CD8-positive, alpha-beta memory T cell (primary cell): Measurements from ENCODE around the gene ZNFX1. TPM values are rescaled to one million over a fixed set of nuclear protein-coding genes. Genes with fewer than 3 reads are reported as not detected.
"Not testable (repeated sequence)": the region's sequence is repeated elsewhere in the genome, so short reads cannot be mapped to it uniquely, and the experiment has no call there.

Experiments
- CTCF ChIA-PET: fragments of 350-600 bp; sonication (Branson Sonifier 250); formaldehyde crosslinking; loops from one replicate; lab custom pipeline; 2021; ENCODE audit warnings: antibody characterized with exemption; lab: Charles Lee
- POLR2A ChIA-PET: fragments of 350-600 bp; sonication (Branson Sonifier 250); formaldehyde crosslinking; loops from one replicate; lab custom pipeline; 2021; ENCODE audit warnings: antibody characterized with exemption; lab: Charles Lee
- DNase-seq, 5 donors: peaks; one replicate each; pipeline versions ENCODE4 v3.0.0 to v3.0.0-alpha.2; 2020 to 2022; ENCODE audit warnings: mixed read lengths in 1 of 5
- H3K27ac ChIP-seq: one replicate; pipeline ENCODE4 v1.7.0; 2013; ENCODE audit warnings: low read depth, mild to moderate bottlenecking, low read length, moderate library complexity
- H3K27me3 ChIP-seq: 2 replicates; pipeline ENCODE4 v1.7.0; 2013; ENCODE audit warnings: low read length, mild to moderate bottlenecking; ENCODE audit not compliant: insufficient read depth, poor library complexity, severe bottlenecking
- H3K36me3 ChIP-seq: 2 replicates; pipeline ENCODE4 v1.7.0; 2013; ENCODE audit warnings: mild to moderate bottlenecking, low read length, moderate library complexity; ENCODE audit not compliant: insufficient read depth
- H3K4me1 ChIP-seq: 2 replicates; pipeline ENCODE4 v1.7.0; 2013; ENCODE audit warnings: mild to moderate bottlenecking, low read length, moderate library complexity; ENCODE audit not compliant: insufficient read depth
- H3K4me3 ChIP-seq: 2 replicates; pipeline ENCODE4 v1.7.0; 2013; ENCODE audit warnings: mild to moderate bottlenecking, low read length
- H3K9me3 ChIP-seq: 2 replicates; pipeline ENCODE4 v1.7.0; 2013; ENCODE audit warnings: mild to moderate bottlenecking, low read length
- H3K27ac Mint-ChIP-seq, 8 donors: one replicate each; pipeline ENCODE4 v1.8.0; 2020 to 2021; ENCODE audit warnings: mixed read lengths in 8 of 8, mild to moderate bottlenecking in 6 of 8, inconsistent platforms in 3 of 8, moderate library complexity in 3 of 8
- H3K27me3 Mint-ChIP-seq, 2 donors: one replicate each; pipeline ENCODE4 v1.8.0; 2020 to 2021; ENCODE audit warnings: mixed read lengths in 2 of 2, mild to moderate bottlenecking in 1 of 2, moderate library complexity in 1 of 2
- H3K36me3 Mint-ChIP-seq, 3 donors: one replicate each; pipeline ENCODE4 v1.8.0; 2020 to 2021; ENCODE audit warnings: mixed read lengths in 3 of 3, inconsistent platforms in 1 of 3, mild to moderate bottlenecking in 1 of 3
- H3K4me1 Mint-ChIP-seq, 3 donors: one replicate each; pipeline ENCODE4 v1.8.0; 2020 to 2021; ENCODE audit warnings: mixed read lengths in 3 of 3, inconsistent platforms in 1 of 3, mild to moderate bottlenecking in 1 of 3
- H3K4me3 Mint-ChIP-seq, 7 donors: one replicate each; pipeline ENCODE4 v1.8.0; 2020 to 2021; ENCODE audit warnings: mixed read lengths in 7 of 7, mild to moderate bottlenecking in 6 of 7, moderate library complexity in 4 of 7, inconsistent platforms in 2 of 7
- H3K9me3 Mint-ChIP-seq, 5 donors: one replicate each; pipeline ENCODE4 v1.8.0; 2020 to 2022; ENCODE audit warnings: mixed read lengths in 5 of 5, mild to moderate bottlenecking in 3 of 5, moderate library complexity in 2 of 5, inconsistent platforms in 1 of 5
- polyA plus RNA-seq: library from polyadenylated mRNA; unstranded; fragments of 300-500 nt; fragmentation: Illumina TruSeq; gene quantifications from one replicate; pipeline ENCODE4 v1.2.3, GENCODE V29; 2021
- total RNA-seq, 2 experiments: library from RNA; stranded (reverse); gene quantifications; one replicate each; pipeline ENCODE4 v1.2.3, GENCODE V29; 2021

Gene ZNFX1
- total and polyA plus RNA-seq, 3 experiments from 2014 or later = 55.7 to 75.9 (median 58.9) TPM

DNA sequence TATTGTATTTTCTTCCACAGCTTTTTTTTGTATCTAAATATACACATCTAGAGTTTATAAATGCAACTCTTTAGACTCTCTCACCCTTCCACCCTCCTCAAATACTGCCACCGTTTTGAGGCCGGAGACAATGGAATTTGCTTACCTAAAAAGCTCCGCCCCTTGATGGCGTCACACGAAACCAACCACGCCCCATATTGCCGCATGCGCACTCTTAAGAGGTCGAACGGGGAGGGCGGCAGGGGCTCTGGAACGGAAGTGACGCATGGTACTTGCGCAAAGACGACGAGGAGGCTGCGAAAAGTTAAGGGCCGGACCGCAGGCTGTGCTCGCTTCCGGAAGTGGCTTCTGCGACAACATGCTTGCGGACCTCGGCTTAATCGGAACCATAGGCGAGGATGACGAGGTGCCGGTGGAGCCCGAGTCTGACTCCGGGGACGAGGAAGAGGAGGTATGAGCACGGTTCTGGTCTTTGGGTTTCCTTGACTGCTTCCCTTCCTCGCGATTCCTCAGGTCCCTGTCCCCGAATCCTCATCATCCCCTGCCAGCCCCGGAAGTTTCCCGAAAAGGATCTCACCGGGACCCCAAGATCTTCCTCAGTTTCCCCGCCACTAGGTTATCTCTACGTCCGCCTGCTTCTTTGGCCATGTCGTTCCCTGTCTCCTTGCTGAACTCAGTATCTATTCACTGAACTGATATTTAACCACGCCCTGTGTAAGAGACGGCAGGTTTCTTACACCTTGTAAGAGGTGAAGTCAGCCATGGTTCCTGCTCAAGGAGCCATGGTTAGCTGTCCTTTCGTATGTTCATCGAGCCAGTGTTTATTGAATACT is 58.5 kb downstream of the ZNFX1 start, which contains the start of gene DDX27:
Gene DDX27, plus strand, starts transcription at position 326 of the 833 bp plus-strand sequence. Its CDS starts 33 bp downstream, at position 359.
- peak within 1 kb of the TSS; percentile 80 to 100 (median 98) for H3K27ac Mint-ChIP-seq
- peaks cover 27 to 40% (median 32%) of the 10 kb centered on the region in 3 donors for H3K4me1 Mint-ChIP-seq
- Histone ChIP-seq H3K27ac (peak within 1 kb of the TSS; percentile 98), H3K36me3 (peaks cover 16% of the 10 kb centered on the region), H3K9me3 (no peaks in the 10 kb centered on the region), H3K27me3 (no peaks in the 10 kb centered on the region), H3K4me1 (peaks cover 23% of the 10 kb centered on the region), H3K4me3 (peak within 1 kb of the TSS; percentile 100)
- peak; percentile 94 to 98 (median 97) for DNase-seq
- peaks cover 0 to 44% (median 0%) of the 10 kb centered on the region in 3 donors for H3K36me3 Mint-ChIP-seq
- no peaks in the 10 kb centered on the region for H3K9me3 Mint-ChIP-seq
- POLR2A ChIA-PET = interaction anchor here (0.6 to 1.7 kb wide), 9 partner anchors 24 to 714 kb away, joined by 3 to 7 read pairs (median 4); partner anchors contain the start of genes STAU1 and ZNFX1
- CTCF ChIA-PET = interaction anchor here (0.7 to 6.4 kb wide), 9 partner anchors 9 to 169 kb away, joined by 3 to 98 read pairs (median 4); partner anchors contain the start of gene STAU1
- peaks cover 0 to 3% of the 10 kb centered on the region in 2 donors for H3K27me3 Mint-ChIP-seq
- peak within 1 kb of the TSS; percentile 87 to 99 (median 95) for H3K4me3 Mint-ChIP-seq

DNA sequence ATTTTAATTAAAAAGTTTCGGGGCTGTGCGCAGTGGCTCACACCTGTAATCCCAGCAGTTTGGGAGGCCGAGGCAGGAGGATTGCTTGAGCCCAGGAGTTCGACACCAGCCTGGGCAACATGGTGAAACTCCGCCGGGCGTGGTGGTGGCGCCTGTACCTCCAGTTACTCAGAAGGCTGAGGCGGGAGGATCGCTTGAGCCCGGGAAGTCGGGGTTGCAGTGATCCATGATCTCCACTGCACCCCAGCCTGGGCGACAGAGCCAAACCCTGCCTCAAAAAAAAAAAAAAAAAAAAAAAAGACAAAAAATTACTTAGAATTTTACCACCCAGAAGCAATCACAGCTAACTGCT is 59.1 kb downstream of the ZNFX1 start:
- Histone ChIP-seq H3K4me1 (peaks cover 23% of the 10 kb centered on the region), H3K36me3 (peaks cover 10% of the 10 kb centered on the region), H3K27ac (peak overlapping the region; percentile 98)
- ChIA-PET CTCF (interaction anchor here (0.7 to 6.4 kb wide), 8 partner anchors 9 to 119 kb away, joined by 3 to 98 read pairs (median 4); partner anchors contain the start of gene STAU1), POLR2A (interaction anchor here (0.6 to 1.7 kb wide), 9 partner anchors 25 to 714 kb away, joined by 3 to 7 read pairs (median 4); partner anchors contain the start of genes STAU1 and ZNFX1)
- Mint-ChIP-seq H3K4me1 (peaks cover 27 to 40% (median 32%) of the 10 kb centered on the region in 3 donors), H3K36me3 (peaks cover 0 to 38% (median 0%) of the 10 kb centered on the region in 3 donors), H3K27ac (peak overlapping the region; percentile 80 to 100 (median 98)), H3K4me3 (peak overlapping the region; percentile 87 to 99 (median 95))
- not testable (repeated sequence) for H3K27me3 ChIP-seq, H3K9me3 ChIP-seq, H3K27me3 Mint-ChIP-seq, H3K9me3 Mint-ChIP-seq, H3K4me3 ChIP-seq
- peak in 2 of 5 donors; percentile 11 to 56 for DNase-seq

DNA sequence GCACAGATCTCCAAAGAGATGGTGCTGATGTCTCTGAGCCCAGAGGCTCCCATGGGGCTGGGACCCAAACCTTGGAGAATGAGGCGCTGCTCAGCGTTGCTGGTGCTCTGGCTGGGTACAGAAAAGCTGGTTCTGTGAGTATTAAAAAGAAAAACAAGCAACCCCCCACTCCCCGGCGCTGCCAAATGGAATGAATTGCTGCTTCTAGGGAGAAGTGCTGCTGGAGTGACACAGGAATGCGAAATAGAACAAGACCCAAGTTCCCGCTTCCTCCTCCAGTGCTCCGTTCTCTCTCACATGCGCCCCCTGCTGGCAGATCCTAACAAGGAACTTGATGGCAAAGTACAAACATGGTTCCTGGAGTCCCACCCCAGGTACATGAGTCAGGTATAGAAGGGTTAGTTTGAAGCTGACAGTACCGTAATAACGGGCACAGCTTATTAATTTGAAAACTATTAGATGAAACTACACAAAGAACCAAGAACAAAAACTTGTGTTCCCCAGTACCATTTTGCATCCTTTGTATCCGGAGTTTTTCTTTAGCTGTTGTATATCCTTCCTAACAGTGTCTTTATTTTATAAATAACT is 60.8 kb downstream of the ZNFX1 start:
- no peaks in the 10 kb centered on the region for H3K27me3 ChIP-seq
- peaks cover 23% of the 10 kb centered on the region for H3K4me1 ChIP-seq
- ChIA-PET CTCF (interaction anchor here (0.7 to 6.4 kb wide), 34 partner anchors 12 to 188 kb away, joined by 3 to 98 read pairs (median 5); partner anchors contain the start of gene STAU1), POLR2A (interaction anchor here (0.6 to 1.4 kb wide), 4 partner anchors 30 to 84 kb away, joined by 3 to 6 read pairs (median 6); partner anchors contain the start of gene STAU1)
- Mint-ChIP-seq H3K27me3 (peaks cover 3 to 4% of the 10 kb centered on the region in 2 donors), H3K4me3 (peak overlapping the region; percentile 7 to 76 (median 68)), H3K9me3 (no peaks in the 10 kb centered on the region), H3K36me3 (peaks cover 0 to 25% (median 0%) of the 10 kb centered on the region in 3 donors), H3K27ac (peak overlapping the region; percentile 48 to 96 (median 84)), H3K4me1 (peaks cover 27 to 40% (median 32%) of the 10 kb centered on the region in 3 donors)
- peak; percentile 79 to 94 (median 89) for DNase-seq
- H3K4me3 ChIP-seq = no peak overlapping the region
- no peaks in the 10 kb centered on the region for H3K36me3 ChIP-seq
- no peaks in the 10 kb centered on the region for H3K9me3 ChIP-seq
- no peak overlapping the region for H3K27ac ChIP-seq

DNA sequence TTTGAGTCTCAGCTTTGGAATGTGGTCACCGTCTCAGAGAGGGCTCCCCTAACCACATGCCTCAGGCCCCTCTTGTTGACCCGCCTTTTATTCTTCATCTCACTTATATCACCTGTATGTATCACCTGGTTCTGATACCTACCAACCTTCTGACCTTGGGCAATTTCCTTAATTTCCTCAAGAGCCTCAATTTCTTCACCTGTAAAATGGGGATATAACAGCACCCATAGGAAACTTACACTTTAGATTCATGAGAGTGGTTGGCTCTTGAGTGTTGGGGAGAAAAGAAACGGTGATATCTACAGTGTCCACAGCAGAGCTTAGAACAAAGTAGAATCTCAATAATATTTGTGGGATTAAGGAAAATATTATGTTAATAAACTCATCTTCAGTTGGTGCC is 62.6 kb downstream of the ZNFX1 start:
- peaks cover 17 to 21% (median 20%) of the 10 kb centered on the region in 3 donors for H3K4me1 Mint-ChIP-seq
- ChIA-PET POLR2A (no interaction called here), CTCF (interaction anchor here (0.6 to 6.4 kb wide), 6 partner anchors 10 to 86 kb away, joined by 3 to 98 read pairs (median 8); no protein-coding TSS in a partner anchor)
- no peaks in the 10 kb centered on the region for H3K9me3 ChIP-seq
- H3K36me3 ChIP-seq = no peaks in the 10 kb centered on the region
- no peak overlapping the region for H3K4me3 Mint-ChIP-seq
- H3K27me3 ChIP-seq = no peaks in the 10 kb centered on the region
- H3K27ac Mint-ChIP-seq = no peak overlapping the region
- H3K4me3 ChIP-seq = no peak overlapping the region
- no peak overlapping the region for H3K27ac ChIP-seq
- peaks cover 0 to 11% (median 3%) of the 10 kb centered on the region in 3 donors for H3K36me3 Mint-ChIP-seq
- peaks cover 16% of the 10 kb centered on the region for H3K4me1 ChIP-seq
- H3K9me3 Mint-ChIP-seq = peaks cover 0 to 3% (median 2%) of the 10 kb centered on the region in 5 donors
- DNase-seq = no peak
- H3K27me3 Mint-ChIP-seq = peaks cover 3 to 4% of the 10 kb centered on the region in 2 donors

DNA sequence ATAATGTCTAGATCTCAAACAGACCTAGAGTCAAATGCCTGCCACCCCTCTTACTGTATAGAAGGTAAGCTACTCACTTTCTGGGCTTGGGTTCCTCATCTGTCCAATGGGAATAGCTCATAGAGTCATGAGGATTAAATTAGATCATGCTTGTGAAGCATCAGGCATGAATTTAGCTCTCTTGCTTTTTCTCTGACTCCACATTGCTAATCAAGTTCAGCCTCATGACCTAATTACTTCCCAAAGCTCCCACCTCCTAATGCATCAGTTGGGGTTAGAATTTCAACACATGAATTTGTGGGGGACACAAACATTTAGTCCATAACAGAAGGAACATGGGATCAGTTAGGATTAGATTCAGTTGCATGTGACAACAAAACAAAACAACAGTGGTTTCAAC is 63.3 kb downstream of the ZNFX1 start:
- H3K4me1 Mint-ChIP-seq = peaks cover 11 to 15% (median 14%) of the 10 kb centered on the region in 3 donors
- H3K9me3 ChIP-seq = no peaks in the 10 kb centered on the region
- H3K36me3 ChIP-seq = no peaks in the 10 kb centered on the region
- H3K27me3 Mint-ChIP-seq = peaks cover 3 to 4% of the 10 kb centered on the region in 2 donors
- no peak overlapping the region for H3K4me3 Mint-ChIP-seq
- H3K4me1 ChIP-seq = peaks cover 10% of the 10 kb centered on the region
- DNase-seq = no peak
- H3K27me3 ChIP-seq = no peaks in the 10 kb centered on the region
- no peak overlapping the region for H3K4me3 ChIP-seq
- peaks cover 2 to 6% (median 4%) of the 10 kb centered on the region in 3 donors for H3K36me3 Mint-ChIP-seq
- no peak overlapping the region for H3K27ac ChIP-seq
- ChIA-PET POLR2A (no interaction called here), CTCF (interaction anchor here (0.6 to 6.4 kb wide), 4 partner anchors 9 to 87 kb away, joined by 3 to 98 read pairs (median 4); no protein-coding TSS in a partner anchor)
- peaks cover 0 to 6% (median 2%) of the 10 kb centered on the region in 5 donors for H3K9me3 Mint-ChIP-seq
- H3K27ac Mint-ChIP-seq = no peak overlapping the region

DNA sequence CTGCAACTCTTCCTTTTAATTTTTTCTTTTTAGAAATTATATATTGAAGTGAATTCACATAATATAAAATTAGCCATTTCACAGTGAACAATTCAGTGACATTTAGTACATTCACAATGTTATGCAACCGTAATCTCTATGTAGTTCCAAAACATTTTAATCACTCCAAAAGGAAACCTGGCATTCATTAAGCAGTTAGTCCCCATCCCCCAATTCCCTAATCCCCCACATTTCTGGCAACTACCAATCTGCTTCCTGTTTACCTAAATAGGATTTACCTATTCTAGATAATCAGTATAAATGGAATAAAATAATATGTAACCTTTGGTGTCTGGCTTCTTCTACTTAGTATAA is 67.1 kb downstream of the ZNFX1 start:
- ChIA-PET POLR2A (no interaction called here), CTCF (interaction anchor here (0.9 kb wide), 1 partner anchor 78 kb away, joined by 3 read pairs; no protein-coding TSS in a partner anchor)
- H3K4me1 Mint-ChIP-seq = no peaks in the 10 kb centered on the region
- Histone ChIP-seq H3K4me3 (no peak overlapping the region), H3K4me1 (no peaks in the 10 kb centered on the region), H3K9me3 (no peaks in the 10 kb centered on the region), H3K27me3 (no peaks in the 10 kb centered on the region), H3K36me3 (no peaks in the 10 kb centered on the region), H3K27ac (no peak overlapping the region)
- peaks cover 0 to 6% (median 2%) of the 10 kb centered on the region in 3 donors for H3K36me3 Mint-ChIP-seq
- H3K9me3 Mint-ChIP-seq = peaks cover 0 to 6% (median 2%) of the 10 kb centered on the region in 5 donors
- DNase-seq = no peak
- no peak overlapping the region for H3K4me3 Mint-ChIP-seq
- H3K27ac Mint-ChIP-seq = no peak overlapping the region
- H3K27me3 Mint-ChIP-seq = peaks cover 3 to 5% of the 10 kb centered on the region in 2 donors

DNA sequence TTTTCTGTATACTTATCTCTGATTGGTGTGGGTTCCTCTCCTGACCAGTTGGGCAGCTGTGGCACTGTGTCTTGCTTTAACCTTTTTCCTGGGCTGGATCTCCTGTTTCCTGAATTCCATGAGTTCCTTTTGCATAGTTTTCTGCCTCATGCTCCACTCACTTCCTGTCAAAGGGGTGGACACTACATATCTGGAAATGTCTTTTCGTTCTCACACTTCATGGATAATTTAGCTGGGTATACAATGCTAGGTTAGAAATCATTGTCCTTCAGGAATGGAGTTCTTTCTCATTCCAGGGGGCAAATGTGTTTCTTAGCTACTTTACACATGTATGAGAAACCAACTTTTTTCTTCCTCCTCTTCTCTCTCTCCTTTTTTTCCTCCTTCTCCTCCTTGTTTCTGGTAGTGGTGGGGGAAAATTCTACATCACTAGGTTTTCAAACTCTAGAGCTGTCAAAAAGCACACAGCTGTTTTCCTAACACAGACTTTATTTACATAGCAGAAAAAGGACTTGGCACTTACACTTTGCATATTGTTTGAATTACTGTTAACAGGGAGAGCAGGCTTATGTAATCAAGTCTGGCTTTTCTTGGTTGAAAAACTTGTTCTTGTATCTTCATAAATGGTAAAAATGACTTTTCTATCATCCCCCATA is 67.6 kb downstream of the ZNFX1 start:
- DNase-seq = no peak
- H3K27me3 Mint-ChIP-seq = peaks cover 1 to 5% of the 10 kb centered on the region in 2 donors
- POLR2A ChIA-PET = no interaction called here

More for the DNA sequence above, 67.6 kb downstream of the ZNFX1 start:
- H3K4me1 ChIP-seq = no peaks in the 10 kb centered on the region
- H3K9me3 Mint-ChIP-seq = peaks cover 0 to 6% (median 2%) of the 10 kb centered on the region in 5 donors
- H3K27ac Mint-ChIP-seq = no peak overlapping the region
- H3K4me3 Mint-ChIP-seq = no peak overlapping the region
- peaks cover 0 to 6% (median 2%) of the 10 kb centered on the region in 3 donors for H3K36me3 Mint-ChIP-seq
- CTCF ChIA-PET = interaction anchor here (0.7 to 0.9 kb wide), 2 partner anchors 9 to 78 kb away, joined by 3 read pairs; partner anchors contain the start of gene DDX27
- no peaks in the 10 kb centered on the region for H3K36me3 ChIP-seq
- H3K9me3 ChIP-seq = no peaks in the 10 kb centered on the region
- H3K27me3 ChIP-seq = no peaks in the 10 kb centered on the region
- no peak overlapping the region for H3K4me3 ChIP-seq
- H3K4me1 Mint-ChIP-seq = no peaks in the 10 kb centered on the region
- H3K27ac ChIP-seq = no peak overlapping the region
